Measurements from ENCODE around the gene CGNL1.

The CGNL1 gene

GRCh38 chr15:57403566-57404325 is 27.4 kb downstream of the CGNL1 start:
- FAIRE-seq (no peak), DNase-seq (ENCODE audit: insufficient read length, low spot score) (no peak)
- no peak for TF ChIP-seq CTCF (IDR thresholded peaks at IDR 0.05; ENCODE audit: insufficient read depth, missing control alignments)

GRCh38 chr15:57405133-57405532 is 28.8 kb downstream of the CGNL1 start:
- DNase-seq (ENCODE audit: insufficient read length, low spot score) (no peak), FAIRE-seq (no peak)
- no peak for TF ChIP-seq CTCF (IDR thresholded peaks at IDR 0.05; ENCODE audit: insufficient read depth, missing control alignments)

GRCh38 chr15:57406062-57406772 is 29.9 kb downstream of the CGNL1 start:
- FAIRE-seq = no peak
- DNase-seq (ENCODE audit: insufficient read length, low spot score) = no peak
- no peak for TF ChIP-seq CTCF (IDR thresholded peaks at IDR 0.05; ENCODE audit: insufficient read depth, missing control alignments)

- FAIRE-seq = no peak
- DNase-seq (ENCODE audit: insufficient read length, low spot score) = no peak
- no peak for TF ChIP-seq CTCF (IDR thresholded peaks at IDR 0.05; ENCODE audit: insufficient read depth, missing control alignments)
These were observed 34.1 kb downstream of the CGNL1 start for GRCh38 chr15:57410373-57410772.

GRCh38 chr15:57411945-57412768 is 35.9 kb downstream of the CGNL1 start:
- no peak for TF ChIP-seq CTCF (IDR thresholded peaks at IDR 0.05; ENCODE audit: insufficient read depth, missing control alignments)
- FAIRE-seq = no peak
- DNase-seq (ENCODE audit: insufficient read length, low spot score) = no peak

GRCh38 chr15:57415602-57416001 is 39.3 kb downstream of the CGNL1 start:
- TF ChIP-seq CTCF (IDR thresholded peaks at IDR 0.05; ENCODE audit: insufficient read depth, missing control alignments) = no peak
- DNase-seq (ENCODE audit: insufficient read length, low spot score) = no peak
- FAIRE-seq = no peak
